ENCODE results near the gene AATK.
"Not testable (repeated sequence)": the region's sequence is repeated elsewhere in the genome, so short reads cannot be mapped to it uniquely, and the experiment has no call there.

Gene AATK

GRCh38 chr17:81161536-81161935 lies 4.5 kb downstream of the AATK start:
- no peak for DNase-seq

DNA sequence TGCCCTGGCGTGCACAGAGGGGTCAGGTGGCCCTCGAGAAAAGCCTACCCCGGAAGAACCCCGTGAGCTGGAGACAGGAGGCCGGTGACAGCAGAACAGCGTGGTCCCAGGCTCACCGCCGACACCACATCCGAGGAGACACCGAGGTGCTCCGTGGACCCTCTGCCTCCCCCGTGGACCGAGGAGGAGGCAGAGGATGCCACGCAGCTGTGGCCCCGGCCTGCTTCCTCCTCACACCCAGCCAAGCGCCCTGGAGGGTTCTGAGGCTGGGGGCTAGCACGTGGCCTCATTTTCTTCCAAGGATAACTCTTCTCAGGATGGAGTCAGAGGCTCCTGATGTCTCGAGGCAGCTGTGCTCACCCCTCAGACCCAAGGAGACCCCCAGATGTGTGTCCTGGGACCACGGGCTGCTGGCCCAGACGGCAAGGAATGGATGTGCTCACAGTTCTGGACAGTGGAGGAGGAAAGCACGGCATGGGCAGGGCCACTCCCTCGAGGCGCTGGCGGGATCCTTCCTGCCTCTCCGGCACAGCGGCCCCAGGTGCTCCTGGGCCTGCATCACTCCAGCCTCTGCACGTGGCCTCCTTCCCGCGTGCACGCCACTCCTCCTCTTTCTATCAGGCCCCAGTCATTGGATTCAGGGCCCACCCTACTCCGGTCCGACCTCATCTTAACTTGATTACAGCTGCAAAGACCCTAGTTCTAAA lies 5.1 kb downstream of the AATK start:
- no peak for DNase-seq

- DNase-seq: no peak
These were observed 5.7 kb downstream of the AATK start for GRCh38 chr17:81160306-81160705.

- no peak for DNase-seq
These were observed 6.3 kb downstream of the AATK start for GRCh38 chr17:81159611-81160265.

- DNase-seq: no peak
These were observed 7.1 kb downstream of the AATK start for GRCh38 chr17:81158688-81159590.

DNA sequence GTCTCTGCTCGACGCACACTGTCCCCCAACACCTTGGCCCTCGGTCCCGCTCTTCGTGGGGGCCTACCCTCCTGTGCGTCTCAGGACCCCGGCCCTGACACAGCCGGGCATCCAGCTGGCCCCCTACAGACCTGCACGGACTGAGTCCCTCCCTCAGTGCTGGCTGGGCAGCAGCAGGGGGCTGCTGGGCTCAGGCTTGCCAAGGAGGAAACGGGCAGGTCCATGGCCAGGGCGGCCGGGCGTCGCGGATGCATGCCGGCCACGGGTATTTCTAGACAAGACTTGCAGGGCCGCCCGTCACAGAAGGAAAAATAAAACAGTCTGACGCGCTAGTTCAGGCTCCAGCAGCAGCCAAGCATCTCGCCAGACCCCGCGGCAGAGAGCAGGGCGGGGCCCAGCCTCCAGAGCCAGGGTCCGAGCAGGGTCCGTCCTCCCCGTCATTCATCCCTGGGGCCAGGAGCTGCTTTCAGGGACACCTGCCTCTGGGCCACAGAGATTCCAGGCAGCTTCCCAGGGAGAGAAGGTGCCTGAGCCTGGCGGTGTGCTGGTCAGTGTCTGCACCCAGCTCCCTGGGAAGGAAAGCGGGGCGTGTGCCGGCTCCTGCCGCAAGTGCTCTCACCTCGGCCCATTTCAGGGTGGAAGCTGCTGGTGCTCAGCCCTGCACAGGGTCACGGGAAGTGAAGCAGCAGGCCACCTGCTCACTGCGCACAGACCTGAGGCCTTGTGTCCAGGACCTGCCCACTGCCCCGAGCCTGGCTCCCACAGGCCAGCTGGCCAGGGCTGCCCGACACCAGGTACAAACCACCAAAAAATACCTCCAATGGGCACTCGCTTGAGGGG lies 8.0 kb downstream of the AATK start:
- DNase-seq: no peak

- no peak for DNase-seq
These were observed 8.9 kb downstream of the AATK start for GRCh38 chr17:81156866-81157805.

GRCh38 chr17:81154961-81155360 lies 11.1 kb downstream of the AATK start:
- DNase-seq: no peak

- DNase-seq: not testable (repeated sequence)
These were observed 12.0 kb downstream of the AATK start for GRCh38 chr17:81154016-81154415.

- no peak for DNase-seq
These were observed 12.6 kb downstream of the AATK start for GRCh38 chr17:81153340-81153803.

DNA sequence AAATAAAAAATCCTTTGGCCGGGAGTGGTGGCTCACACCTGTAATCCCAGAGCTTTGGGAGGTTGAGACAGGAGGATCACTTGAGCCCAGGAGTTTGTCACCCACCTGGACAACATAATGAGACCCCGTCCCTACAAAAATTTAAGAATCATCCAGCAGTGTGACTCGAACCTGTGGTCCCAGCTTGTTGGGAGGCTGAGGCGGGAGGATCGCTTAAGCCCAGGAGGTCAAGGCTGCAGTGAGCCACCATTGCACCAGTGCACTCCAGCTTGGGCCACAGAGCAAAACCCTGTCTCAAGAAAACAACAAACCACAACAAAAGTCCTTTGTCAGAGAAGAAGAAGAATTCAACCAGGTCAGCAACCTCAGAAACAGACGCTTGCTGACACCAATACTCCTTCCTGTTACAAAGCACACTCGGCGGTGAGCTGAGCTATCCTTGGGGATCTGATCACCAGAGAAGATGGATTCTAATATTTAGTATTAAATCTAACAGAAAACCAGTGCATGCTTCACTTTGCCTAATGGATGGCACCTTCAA lies 13.7 kb downstream of the AATK start:
- no peak for DNase-seq

GRCh38 chr17:81151278-81151677 lies 14.7 kb downstream of the AATK start:
- no peak for DNase-seq

DNA sequence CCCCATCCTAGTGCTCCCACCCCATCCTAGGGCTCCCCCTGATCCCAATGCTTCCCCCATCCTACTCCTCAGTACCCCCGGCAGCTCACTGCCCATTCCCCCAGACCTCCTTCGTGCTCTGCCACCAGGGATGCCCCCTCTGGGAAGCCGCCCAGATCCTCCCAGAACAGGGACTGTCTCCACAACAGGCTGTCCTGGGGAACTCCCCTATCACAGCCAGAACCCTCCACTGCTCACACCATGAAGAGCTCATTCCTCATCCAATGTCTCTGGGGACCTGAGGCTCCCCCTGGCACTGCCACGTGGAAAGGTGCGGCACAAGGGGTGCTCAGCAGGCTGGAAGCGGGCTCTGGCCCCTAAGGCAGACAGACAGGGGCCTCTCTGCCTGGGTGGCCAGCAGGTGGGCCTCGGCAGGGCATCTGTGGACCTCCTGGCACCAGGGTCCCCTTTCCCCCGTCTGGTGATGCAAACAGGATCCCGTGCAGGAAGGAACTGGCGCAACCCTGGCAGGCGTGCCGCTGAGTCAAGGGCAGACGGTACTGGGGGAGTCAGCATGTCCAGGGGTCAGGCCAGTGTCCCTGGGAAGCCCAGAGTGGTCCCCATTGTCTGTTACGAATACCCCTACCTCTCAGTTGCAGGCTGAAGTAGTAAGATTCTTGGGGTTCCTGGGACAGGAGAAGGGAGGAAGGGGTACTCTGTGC lies 15.5 kb downstream of the AATK start:
- DNase-seq: no peak

DNA sequence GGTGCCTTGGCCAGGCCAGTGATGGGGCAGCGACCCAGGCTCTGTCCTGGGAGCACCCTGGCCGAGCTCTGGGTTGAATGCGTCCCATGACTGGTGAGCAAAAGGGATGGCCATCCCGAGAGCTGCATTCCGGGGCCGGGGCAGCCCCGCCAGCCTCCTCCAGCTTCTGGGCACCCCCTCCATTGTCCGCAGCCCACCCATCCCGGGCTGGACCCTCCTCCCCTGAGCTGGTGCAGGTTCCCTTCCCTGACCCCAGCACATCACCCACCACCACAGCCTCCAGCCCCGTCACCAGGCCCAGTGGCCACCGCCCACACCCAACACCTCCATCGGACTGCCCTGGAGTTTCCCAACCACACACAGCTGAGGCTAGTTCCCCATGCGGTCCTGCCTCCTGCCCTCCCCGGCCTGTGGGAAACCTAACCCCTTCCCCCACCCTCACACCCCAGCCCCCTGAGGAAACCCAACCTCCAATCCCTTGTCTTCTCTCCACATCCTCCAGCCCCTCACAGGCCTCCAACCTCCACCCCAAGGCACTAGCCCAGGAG lies 17.0 kb downstream of the AATK start:
- DNase-seq: no peak

GRCh38 chr17:81148571-81148970 lies 17.4 kb downstream of the AATK start:
- no peak for DNase-seq

- no peak for DNase-seq
These were observed 18.3 kb downstream of the AATK start for GRCh38 chr17:81147701-81148100.

GRCh38 chr17:81146208-81146607 lies 19.8 kb downstream of the AATK start:
- DNase-seq: not testable (repeated sequence)

DNA sequence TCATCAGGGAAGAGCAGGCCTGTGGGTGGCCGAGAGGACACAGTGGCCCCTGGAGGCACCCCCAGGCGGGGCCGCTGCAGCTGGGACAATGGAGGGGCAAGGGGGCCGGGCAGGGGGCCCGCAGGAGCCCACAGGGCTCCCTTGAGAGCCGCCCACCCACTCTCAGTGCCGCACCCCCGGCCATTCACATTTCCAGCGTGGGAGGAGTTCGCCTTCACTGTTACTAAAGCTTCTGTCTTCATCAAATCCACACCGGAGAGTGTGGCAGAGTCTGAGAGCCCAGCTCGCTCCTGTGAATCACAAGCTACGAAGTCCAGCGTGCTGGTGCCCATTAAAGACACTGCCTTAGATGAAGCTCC lies 21.6 kb downstream of the AATK start:
- DNase-seq: no peak

DNA sequence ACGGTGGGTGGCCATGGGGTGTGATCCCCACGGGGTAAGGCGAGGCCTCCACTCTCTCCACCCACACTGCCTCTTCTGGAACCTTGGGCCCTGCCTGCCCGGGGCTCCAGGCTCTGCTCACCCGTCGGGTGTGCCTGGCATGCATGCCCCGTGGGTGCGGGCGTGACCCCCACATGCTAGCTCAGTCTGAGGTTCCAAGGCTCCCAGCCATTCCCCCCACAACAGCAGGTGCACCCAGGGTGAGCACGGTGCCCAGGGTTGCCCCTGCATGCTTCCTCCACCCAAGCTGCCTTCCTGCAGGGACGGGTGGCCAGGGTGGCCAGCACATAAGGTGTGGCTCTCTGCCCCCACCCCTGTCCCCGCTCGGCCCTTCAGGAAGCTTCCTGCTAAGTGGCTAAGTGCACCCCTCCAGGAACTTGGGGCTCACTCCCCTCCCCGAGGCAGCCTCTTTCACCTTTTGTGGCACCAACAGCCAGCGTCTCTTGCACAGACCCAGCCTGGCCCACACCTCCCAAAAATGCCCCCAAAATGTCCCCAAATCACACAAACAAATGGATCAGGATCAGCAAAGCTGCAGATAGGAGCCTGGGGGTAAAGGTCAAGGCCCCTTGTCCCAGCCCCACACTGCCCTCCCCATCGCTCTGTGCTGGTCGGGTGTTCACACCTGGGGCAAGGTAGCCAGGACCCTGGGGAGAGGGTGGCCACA lies 22.2 kb downstream of the AATK start:
- DNase-seq: no peak

GRCh38 chr17:81143200-81143527 lies 22.9 kb downstream of the AATK start:
- no peak for DNase-seq
